AG04449 (cell line): ENCODE data around the gene PARP8.

Source experiments
- CTCF ChIA-PET: fragments of 350-600 bp; formaldehyde crosslinking; extraction: SDS; loops from one replicate; lab custom pipeline; 2021; ENCODE audit warnings: antibody characterized with exemption; lab: Yijun Ruan, JAX
- POLR2A ChIA-PET: fragments of 400-600, 350-600 bp; formaldehyde crosslinking; extraction: SDS; loops from one replicate; lab custom pipeline; 2020; ENCODE audit warnings: antibody characterized with exemption, inconsistent platforms; lab: Yijun Ruan, JAX
- DNase-seq: peaks from one replicate; pipeline ENCODE4 v3.0.0-alpha.2; 2010; ENCODE audit warnings: low read depth, low spot score
- H3K4me3 ChIP-seq: 2 replicates; pipeline ENCODE4 v1.5.1; 2011; ENCODE audit warnings: low read depth, mild to moderate bottlenecking, control low read depth, low read length
- CTCF ChIP-seq: IDR thresholded peaks from one replicate; pipeline ENCODE4 v1.5.1; 2011; ENCODE audit warnings: mild to moderate bottlenecking, moderate library complexity, low read length, control low read depth, inconsistent platforms; ENCODE audit not compliant: insufficient read depth; ENCODE audit errors: missing control alignments

PARP8 gene

GRCh38 chr5:50827516-50828247 lies 161.2 kb downstream of the PARP8 start:
- no peak overlapping the region for H3K4me3 ChIP-seq
- no peak for DNase-seq
- ChIA-PET POLR2A (no interaction called here), CTCF (no interaction called here)
- TF ChIP-seq CTCF = no peak

GRCh38 chr5:50829023-50829422 lies 162.6 kb downstream of the PARP8 start:
- CTCF ChIA-PET = no interaction called here
- no peak overlapping the region for H3K4me3 ChIP-seq
- TF ChIP-seq CTCF = no peak
- no peak for DNase-seq
- POLR2A ChIA-PET = no interaction called here

GRCh38 chr5:50832657-50833284 lies 166.3 kb downstream of the PARP8 start:
- no peak overlapping the region for H3K4me3 ChIP-seq
- CTCF ChIA-PET = no interaction called here
- no peak for TF ChIP-seq CTCF
- no peak for DNase-seq
- POLR2A ChIA-PET = no interaction called here

- no peak overlapping the region for H3K4me3 ChIP-seq
- no peak for TF ChIP-seq CTCF
- DNase-seq = no peak
- ChIA-PET CTCF (no interaction called here), POLR2A (no interaction called here)
These were observed 169.9 kb downstream of the PARP8 start for GRCh38 chr5:50836356-50836755.

- ChIA-PET POLR2A (no interaction called here), CTCF (no interaction called here)
These were observed 173.0 kb downstream of the PARP8 start for GRCh38 chr5:50839472-50839871.

More at GRCh38 chr5:50839472-50839871, 173.0 kb downstream of the PARP8 start:
- H3K4me3 ChIP-seq = no peak overlapping the region
- DNase-seq = no peak
- no peak for TF ChIP-seq CTCF
